Fibroblast of skin of back (primary cell): ENCODE data around the gene AXDND1.
"Not testable (repeated sequence)": the region's sequence is repeated elsewhere in the genome, so short reads cannot be mapped to it uniquely, and the experiment has no call there.

Source experiments
- DNase-seq: peaks from one replicate; pipeline ENCODE4 v3.0.0-alpha.2; 2013

The AXDND1 gene

GRCh38 chr1:179476484-179476883 is 110.7 kb downstream of the AXDND1 start:
- no peak for DNase-seq

GRCh38 chr1:179478370-179478769 is 112.6 kb downstream of the AXDND1 start:
- no peak for DNase-seq

- no peak for DNase-seq
Measured at GRCh38 chr1:179490611-179491010, 124.8 kb downstream of the AXDND1 start.

- peak; percentile 40 for DNase-seq
Measured at GRCh38 chr1:179493323-179493722, 127.6 kb downstream of the AXDND1 start.

GRCh38 chr1:179506199-179506598 is 140.4 kb downstream of the AXDND1 start:
- no peak for DNase-seq

GRCh38 chr1:179509384-179509783 is 143.6 kb downstream of the AXDND1 start:
- no peak for DNase-seq

- no peak for DNase-seq
Measured at GRCh38 chr1:179510038-179510437, 144.3 kb downstream of the AXDND1 start.

- no peak for DNase-seq
Measured at GRCh38 chr1:179516976-179517705, 151.4 kb downstream of the AXDND1 start.

GRCh38 chr1:179518544-179518943 is 152.8 kb downstream of the AXDND1 start:
- not testable (repeated sequence) for DNase-seq

GRCh38 chr1:179529482-179530195 is 163.9 kb downstream of the AXDND1 start:
- no peak for DNase-seq

- DNase-seq = no peak
Measured at GRCh38 chr1:179530352-179530751, 164.6 kb downstream of the AXDND1 start.

GRCh38 chr1:179541774-179542173 is 176.0 kb downstream of the AXDND1 start:
- DNase-seq = no peak

- no peak for DNase-seq
Measured at GRCh38 chr1:179545321-179545720, 179.6 kb downstream of the AXDND1 start.

- DNase-seq = no peak
Measured at GRCh38 chr1:179547021-179547535, 181.3 kb downstream of the AXDND1 start.

- DNase-seq = no peak
Measured at GRCh38 chr1:179548666-179549367, 183.0 kb downstream of the AXDND1 start.

GRCh38 chr1:179549368-179549700 is 183.6 kb downstream of the AXDND1 start:
- DNase-seq = no peak

- peak; percentile 90 for DNase-seq
Measured at GRCh38 chr1:179550746-179551682, 185.2 kb downstream of the AXDND1 start.

GRCh38 chr1:179554427-179554826 is 188.7 kb downstream of the AXDND1 start:
- no peak for DNase-seq

- DNase-seq = no peak
Measured at GRCh38 chr1:179558078-179558477, 192.3 kb downstream of the AXDND1 start.

GRCh38 chr1:179575497-179576314 is 209.9 kb downstream of the AXDND1 start, which contains the start of gene NPHS2:
Gene NPHS2, minus strand, starts transcription at chr1:179575948. Its CDS starts 84 bp downstream, at chr1:179575864.
- no peak for DNase-seq

- no peak for DNase-seq
Measured at GRCh38 chr1:179576509-179576908, 210.7 kb downstream of the AXDND1 start.
